ENCODE results near the gene MYH15.

MYH15 gene

DNA sequence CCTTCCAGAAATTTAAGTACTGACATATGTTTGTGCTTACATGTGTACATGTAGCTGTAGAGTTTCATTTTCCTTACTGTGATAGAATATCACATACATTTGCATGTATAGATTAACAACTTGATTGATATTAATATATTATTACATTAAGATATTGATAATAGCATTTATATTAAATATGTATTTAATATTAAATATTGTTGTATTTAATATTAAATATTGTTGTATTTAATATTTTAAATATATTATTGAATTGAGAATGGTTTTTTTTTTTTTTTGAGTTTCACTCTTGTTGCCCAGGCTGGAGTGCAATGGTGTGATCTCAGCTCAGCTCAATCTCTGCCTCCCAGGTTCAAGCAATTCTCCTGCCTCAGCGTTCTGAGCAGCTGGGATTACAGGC lies 76.5 kb downstream of the MYH15 start:
- no peak for DNase-seq (ENCODE audit: low spot score)
- in situ Hi-C loops (cut with MboI; ENCODE audit: low pct_unique_long_range_greater_than_20kb, low sequenced_read_pairs, unreplicated experiment): no loop called here
- TF ChIP-seq, protein P1, sequence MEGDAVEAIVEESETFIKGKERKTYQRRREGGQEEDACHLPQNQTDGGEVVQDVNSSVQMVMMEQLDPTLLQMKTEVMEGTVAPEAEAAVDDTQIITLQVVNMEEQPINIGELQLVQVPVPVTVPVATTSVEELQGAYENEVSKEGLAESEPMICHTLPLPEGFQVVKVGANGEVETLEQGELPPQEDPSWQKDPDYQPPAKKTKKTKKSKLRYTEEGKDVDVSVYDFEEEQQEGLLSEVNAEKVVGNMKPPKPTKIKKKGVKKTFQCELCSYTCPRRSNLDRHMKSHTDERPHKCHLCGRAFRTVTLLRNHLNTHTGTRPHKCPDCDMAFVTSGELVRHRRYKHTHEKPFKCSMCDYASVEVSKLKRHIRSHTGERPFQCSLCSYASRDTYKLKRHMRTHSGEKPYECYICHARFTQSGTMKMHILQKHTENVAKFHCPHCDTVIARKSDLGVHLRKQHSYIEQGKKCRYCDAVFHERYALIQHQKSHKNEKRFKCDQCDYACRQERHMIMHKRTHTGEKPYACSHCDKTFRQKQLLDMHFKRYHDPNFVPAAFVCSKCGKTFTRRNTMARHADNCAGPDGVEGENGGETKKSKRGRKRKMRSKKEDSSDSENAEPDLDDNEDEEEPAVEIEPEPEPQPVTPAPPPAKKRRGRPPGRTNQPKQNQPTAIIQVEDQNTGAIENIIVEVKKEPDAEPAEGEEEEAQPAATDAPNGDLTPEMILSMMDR (IDR thresholded peaks at IDR 0.05; ENCODE audit: extremely low read depth, insufficient read depth, missing control alignments): no peak

DNA sequence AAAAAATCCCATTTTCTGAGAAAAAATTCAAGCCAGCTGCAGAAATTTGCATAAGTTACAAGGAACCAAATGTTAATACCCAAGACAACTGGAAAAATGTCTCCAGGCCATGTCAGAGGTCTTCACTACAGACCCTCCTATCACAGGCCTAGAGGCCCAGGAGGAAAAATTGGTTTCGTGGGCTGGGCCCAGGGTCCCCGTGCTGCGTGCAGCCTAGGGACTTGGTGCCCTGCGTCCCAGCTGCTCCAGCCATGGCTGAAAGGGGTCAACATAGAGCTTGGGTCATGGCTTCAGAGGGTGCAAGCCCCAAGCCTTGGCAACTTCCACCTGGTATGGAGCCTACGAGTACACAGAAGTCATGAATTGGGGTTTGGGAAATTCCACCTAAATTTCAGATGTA lies 78.0 kb downstream of the MYH15 start:
- DNase-seq (ENCODE audit: low spot score): no peak
- TF ChIP-seq, protein P1 (IDR thresholded peaks at IDR 0.05; ENCODE audit: extremely low read depth, insufficient read depth, missing control alignments): no peak
- in situ Hi-C loops (cut with MboI; ENCODE audit: low pct_unique_long_range_greater_than_20kb, low sequenced_read_pairs, unreplicated experiment): no loop called here

DNA sequence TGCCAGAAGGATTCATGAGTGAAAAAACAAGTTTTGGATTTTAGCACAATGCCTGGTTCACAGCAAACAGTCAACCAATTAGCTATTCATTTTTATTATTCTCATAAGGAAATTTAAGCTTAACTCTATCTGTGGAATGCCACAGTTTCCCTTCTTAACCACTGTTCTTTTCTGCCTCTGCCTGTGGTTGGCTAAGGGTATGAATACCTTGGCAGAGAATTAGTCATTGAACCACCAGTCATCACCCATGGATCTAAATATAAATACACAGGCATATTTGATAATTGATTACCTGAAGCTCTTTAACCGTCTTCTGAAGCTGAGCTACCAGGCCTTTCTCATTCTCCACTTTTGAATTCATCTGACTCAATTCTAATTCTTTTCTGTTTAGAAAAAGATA lies 79.9 kb downstream of the MYH15 start:
- DNase-seq (ENCODE audit: low spot score): no peak
- TF ChIP-seq, protein P1 (IDR thresholded peaks at IDR 0.05; ENCODE audit: extremely low read depth, insufficient read depth, missing control alignments): no peak
- in situ Hi-C loops (cut with MboI; ENCODE audit: low pct_unique_long_range_greater_than_20kb, low sequenced_read_pairs, unreplicated experiment): no loop called here

DNA sequence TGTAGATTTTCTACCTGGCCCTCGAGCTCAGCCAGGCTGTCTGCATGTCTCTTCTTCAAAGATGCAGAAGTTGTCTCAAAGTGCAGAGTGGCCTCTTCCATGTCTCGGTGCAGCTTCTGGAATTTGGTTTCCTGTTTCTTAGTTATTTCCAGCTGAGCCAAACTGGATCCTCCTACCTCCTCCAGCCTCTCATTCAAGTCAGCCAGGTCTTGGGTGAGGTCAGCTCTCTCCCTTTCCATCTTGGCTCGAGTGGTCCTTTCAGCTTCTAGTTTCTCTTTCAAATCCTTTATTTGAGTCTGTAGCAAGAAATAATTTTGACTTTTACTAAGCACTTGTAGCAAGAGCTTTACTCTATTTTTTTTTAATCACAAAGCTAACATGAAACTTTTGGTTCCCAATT lies 81.8 kb downstream of the MYH15 start:
- in situ Hi-C loops (cut with MboI; ENCODE audit: low pct_unique_long_range_greater_than_20kb, low sequenced_read_pairs, unreplicated experiment): no loop called here
- TF ChIP-seq, protein P1 (IDR thresholded peaks at IDR 0.05; ENCODE audit: extremely low read depth, insufficient read depth, missing control alignments): no peak

DNA sequence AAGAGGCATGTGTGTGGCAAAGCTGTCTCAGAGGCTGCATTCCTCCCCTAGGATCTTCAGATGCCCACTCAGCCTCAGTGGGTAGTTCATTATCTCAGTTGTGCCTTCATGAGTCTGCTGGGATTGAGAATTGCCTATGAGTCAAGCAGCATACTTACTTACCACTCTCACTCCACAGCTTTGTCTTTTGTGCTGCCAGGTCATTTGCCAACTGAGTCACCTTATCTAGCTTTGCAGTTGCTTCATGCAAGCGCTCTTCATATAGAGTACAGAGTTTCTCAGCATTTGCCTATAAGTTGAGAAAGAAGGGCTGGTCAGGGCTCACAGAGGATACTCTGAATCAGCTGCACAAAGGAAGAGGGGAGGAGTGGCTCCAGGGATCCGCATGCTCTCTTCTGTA lies 89.5 kb downstream of the MYH15 start:
- in situ Hi-C loops (cut with MboI; ENCODE audit: low pct_unique_long_range_greater_than_20kb, low sequenced_read_pairs, unreplicated experiment): loop anchor here (25.0 kb wide), 1 partner anchor 484 kb away; no protein-coding TSS in a partner anchor
- TF ChIP-seq, protein P1 (IDR thresholded peaks at IDR 0.05; ENCODE audit: extremely low read depth, insufficient read depth, missing control alignments): no peak
- no peak for DNase-seq (ENCODE audit: low spot score)

More for the DNA sequence above, 81.8 kb downstream of the MYH15 start:
- no peak for DNase-seq (ENCODE audit: low spot score)

DNA sequence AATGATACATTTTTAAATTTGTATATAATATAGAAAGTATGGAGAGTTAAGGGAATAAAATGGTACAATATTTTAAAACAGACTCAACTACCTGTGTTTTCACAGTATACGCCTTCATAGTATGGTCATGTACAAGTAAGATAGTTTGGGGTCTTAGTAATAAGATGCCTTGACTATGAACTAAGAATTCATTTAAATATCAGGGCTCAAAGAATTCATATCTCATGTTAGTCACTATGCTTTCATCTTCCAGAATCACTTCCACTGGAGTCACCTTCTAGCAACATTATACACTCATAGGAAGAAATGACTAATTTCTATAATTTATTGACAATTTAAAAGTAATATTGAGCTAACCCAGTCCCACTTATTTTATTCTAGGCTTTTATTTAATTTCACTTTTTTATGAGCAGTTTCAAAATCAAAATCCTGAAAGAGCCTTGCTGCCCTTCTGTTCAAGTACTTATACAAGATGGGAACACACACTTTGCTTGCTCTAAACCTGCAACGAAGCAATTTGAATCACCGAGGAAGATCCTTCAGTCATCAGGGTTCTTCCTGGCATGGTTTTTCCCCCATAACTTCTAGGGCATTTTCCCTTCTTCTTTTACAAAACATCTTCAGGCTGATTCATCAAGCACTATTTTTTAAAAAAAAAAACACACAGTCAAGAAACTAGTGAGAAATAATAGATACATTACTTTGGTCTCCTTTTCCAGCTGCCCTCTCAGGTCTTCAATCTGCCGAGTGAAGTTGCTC lies 94.1 kb downstream of the MYH15 start:
- in situ Hi-C loops (cut with MboI; ENCODE audit: low pct_unique_long_range_greater_than_20kb, low sequenced_read_pairs, unreplicated experiment): loop anchor here (25.0 kb wide), 1 partner anchor 479 kb away; no protein-coding TSS in a partner anchor
- TF ChIP-seq, protein P1 (IDR thresholded peaks at IDR 0.05; ENCODE audit: extremely low read depth, insufficient read depth, missing control alignments): no peak
- no peak for DNase-seq (ENCODE audit: low spot score)

Data from GM13977 (cell line).